Cerebellar nuclear complex (tissue), 1 donor: ENCODE measurements around the gene MRPS27.
"Not testable (repeated sequence)": the region's sequence is repeated elsewhere in the genome, so short reads cannot be mapped to it uniquely, and the experiment has no call there.

Experiments used
- DNase-seq, 2 experiments: peaks; one replicate each; lab custom pipeline; 2025; lab: John Stamatoyannopoulos, UW

The MRPS27 gene

GRCh38 chr5:72202331-72202825, 117.7 kb downstream of the MRPS27 start:
- DNase-seq, result no peak

- DNase-seq, result no peak
These were observed 120.4 kb downstream of the MRPS27 start for GRCh38 chr5:72199681-72200080.

GRCh38 chr5:72197393-72197792, 122.6 kb downstream of the MRPS27 start:
- DNase-seq, result no peak

- DNase-seq, result no peak
These were observed 124.5 kb downstream of the MRPS27 start for GRCh38 chr5:72195581-72195980.

- DNase-seq, result no peak
These were observed 125.2 kb downstream of the MRPS27 start for GRCh38 chr5:72194846-72195245.

- no peak for DNase-seq
These were observed 128.6 kb downstream of the MRPS27 start for GRCh38 chr5:72191404-72191803.

GRCh38 chr5:72189146-72189545, 130.9 kb downstream of the MRPS27 start:
- no peak for DNase-seq

GRCh38 chr5:72188166-72188565, 131.9 kb downstream of the MRPS27 start:
- no peak for DNase-seq

- no peak for DNase-seq
These were observed 132.5 kb downstream of the MRPS27 start for GRCh38 chr5:72187388-72188075.

GRCh38 chr5:72185496-72186329, 134.3 kb downstream of the MRPS27 start:
- DNase-seq, result no peak

GRCh38 chr5:72184408-72184807, 135.6 kb downstream of the MRPS27 start:
- DNase-seq, result no peak

- DNase-seq, result no peak
These were observed 136.9 kb downstream of the MRPS27 start for GRCh38 chr5:72183101-72183520.

- DNase-seq, result no peak
These were observed 137.4 kb downstream of the MRPS27 start for GRCh38 chr5:72182686-72183085.

- DNase-seq, result no peak
These were observed 139.1 kb downstream of the MRPS27 start for GRCh38 chr5:72180925-72181324.

GRCh38 chr5:72179816-72180440, 140.1 kb downstream of the MRPS27 start:
- DNase-seq, result peak in 1 of 2 experiments; percentile 62

GRCh38 chr5:72179028-72179815, 140.8 kb downstream of the MRPS27 start:
- no peak for DNase-seq

- no peak for DNase-seq
These were observed 142.5 kb downstream of the MRPS27 start for GRCh38 chr5:72177538-72177937.

- DNase-seq, result no peak
These were observed 147.3 kb downstream of the MRPS27 start for GRCh38 chr5:72172786-72173185.

- DNase-seq, result no peak
These were observed 148.4 kb downstream of the MRPS27 start for GRCh38 chr5:72171667-72172066.

- not testable (repeated sequence) for DNase-seq
These were observed 148.9 kb downstream of the MRPS27 start for GRCh38 chr5:72171181-72171580.

GRCh38 chr5:72170101-72170500, 149.9 kb downstream of the MRPS27 start:
- no peak for DNase-seq
